ENCODE measurements around the gene PCLO.
"Not testable (repeated sequence)": the region's sequence is repeated elsewhere in the genome, so short reads cannot be mapped to it uniquely, and the experiment has no call there.

PCLO gene

GRCh38 chr7:83105948-83106347, 56.7 kb downstream of the PCLO start:
- no peaks in the 10 kb centered on the region for H3K36me3 Mint-ChIP-seq
- H3K4me3 Mint-ChIP-seq: no peak overlapping the region
- no peak overlapping the region for H3K27ac Mint-ChIP-seq
- no peaks in the 10 kb centered on the region for H3K4me1 Mint-ChIP-seq
- H3K27me3 Mint-ChIP-seq: no peaks in the 10 kb centered on the region
- peaks cover 5% of the 10 kb centered on the region for H3K9me3 Mint-ChIP-seq

- H3K9me3 Mint-ChIP-seq: no peaks in the 10 kb centered on the region
- no peaks in the 10 kb centered on the region for H3K27me3 Mint-ChIP-seq
- H3K4me3 Mint-ChIP-seq: no peak overlapping the region
- no peak overlapping the region for H3K27ac Mint-ChIP-seq
- H3K4me1 Mint-ChIP-seq: no peaks in the 10 kb centered on the region
- H3K36me3 Mint-ChIP-seq: no peaks in the 10 kb centered on the region
These were observed 57.6 kb downstream of the PCLO start for GRCh38 chr7:83105063-83105462.

GRCh38 chr7:83101530-83101929, 61.2 kb downstream of the PCLO start:
- Mint-ChIP-seq H3K27me3 (no peaks in the 10 kb centered on the region), H3K27ac (no peak overlapping the region), H3K4me1 (no peaks in the 10 kb centered on the region), H3K9me3 (no peaks in the 10 kb centered on the region), H3K4me3 (no peak overlapping the region), H3K36me3 (no peaks in the 10 kb centered on the region)

GRCh38 chr7:83096065-83096580, 66.6 kb downstream of the PCLO start:
- Mint-ChIP-seq H3K27ac (no peak overlapping the region), H3K27me3 (no peaks in the 10 kb centered on the region), H3K4me1 (no peaks in the 10 kb centered on the region), H3K4me3 (no peak overlapping the region), H3K36me3 (no peaks in the 10 kb centered on the region), H3K9me3 (peaks cover 3% of the 10 kb centered on the region)

- no peaks in the 10 kb centered on the region for H3K27me3 Mint-ChIP-seq
- H3K36me3 Mint-ChIP-seq: no peaks in the 10 kb centered on the region
- H3K4me1 Mint-ChIP-seq: no peaks in the 10 kb centered on the region
- H3K9me3 Mint-ChIP-seq: no peaks in the 10 kb centered on the region
- H3K27ac Mint-ChIP-seq: no peak overlapping the region
- H3K4me3 Mint-ChIP-seq: no peak overlapping the region
These were observed 77.4 kb downstream of the PCLO start for GRCh38 chr7:83085299-83085698.

- H3K36me3 Mint-ChIP-seq, H3K9me3 Mint-ChIP-seq, H3K27me3 Mint-ChIP-seq, H3K4me3 Mint-ChIP-seq, H3K4me1 Mint-ChIP-seq, H3K27ac Mint-ChIP-seq: not testable (repeated sequence)
These were observed 82.8 kb downstream of the PCLO start for GRCh38 chr7:83079879-83080278.

- H3K36me3 Mint-ChIP-seq: no peaks in the 10 kb centered on the region
- H3K4me1 Mint-ChIP-seq: no peaks in the 10 kb centered on the region
- no peak overlapping the region for H3K4me3 Mint-ChIP-seq
- no peaks in the 10 kb centered on the region for H3K27me3 Mint-ChIP-seq
- no peaks in the 10 kb centered on the region for H3K9me3 Mint-ChIP-seq
- no peak overlapping the region for H3K27ac Mint-ChIP-seq
These were observed 85.4 kb downstream of the PCLO start for GRCh38 chr7:83077328-83077727.

GRCh38 chr7:83072576-83073517, 89.8 kb downstream of the PCLO start:
- no peaks in the 10 kb centered on the region for H3K36me3 Mint-ChIP-seq
- no peaks in the 10 kb centered on the region for H3K27me3 Mint-ChIP-seq
- no peak overlapping the region for H3K4me3 Mint-ChIP-seq
- H3K27ac Mint-ChIP-seq: no peak overlapping the region
- peaks cover 5% of the 10 kb centered on the region for H3K9me3 Mint-ChIP-seq
- H3K4me1 Mint-ChIP-seq: no peaks in the 10 kb centered on the region

GRCh38 chr7:83065714-83066113, 97.0 kb downstream of the PCLO start:
- no peaks in the 10 kb centered on the region for H3K36me3 Mint-ChIP-seq
- H3K9me3 Mint-ChIP-seq: peaks cover 10% of the 10 kb centered on the region
- no peak overlapping the region for H3K4me3 Mint-ChIP-seq
- H3K27me3 Mint-ChIP-seq: no peaks in the 10 kb centered on the region
- no peak overlapping the region for H3K27ac Mint-ChIP-seq
- H3K4me1 Mint-ChIP-seq: no peaks in the 10 kb centered on the region

GRCh38 chr7:83060218-83060617, 102.5 kb downstream of the PCLO start:
- H3K4me1 Mint-ChIP-seq: no peaks in the 10 kb centered on the region
- H3K27me3 Mint-ChIP-seq: no peaks in the 10 kb centered on the region
- no peak overlapping the region for H3K4me3 Mint-ChIP-seq
- H3K36me3 Mint-ChIP-seq: no peaks in the 10 kb centered on the region
- H3K27ac Mint-ChIP-seq: no peak overlapping the region
- no peaks in the 10 kb centered on the region for H3K9me3 Mint-ChIP-seq

- Mint-ChIP-seq H3K9me3 (no peaks in the 10 kb centered on the region), H3K27me3 (no peaks in the 10 kb centered on the region), H3K4me1 (no peaks in the 10 kb centered on the region), H3K36me3 (no peaks in the 10 kb centered on the region), H3K4me3 (no peak overlapping the region), H3K27ac (no peak overlapping the region)
These were observed 104.0 kb downstream of the PCLO start for GRCh38 chr7:83058667-83059066.

GRCh38 chr7:83055197-83055596, 107.5 kb downstream of the PCLO start:
- Mint-ChIP-seq H3K27ac (no peak overlapping the region), H3K27me3 (no peaks in the 10 kb centered on the region), H3K9me3 (no peaks in the 10 kb centered on the region), H3K36me3 (no peaks in the 10 kb centered on the region), H3K4me1 (no peaks in the 10 kb centered on the region), H3K4me3 (no peak overlapping the region)

- Mint-ChIP-seq H3K4me1 (no peaks in the 10 kb centered on the region), H3K4me3 (no peak overlapping the region), H3K36me3 (no peaks in the 10 kb centered on the region), H3K27me3 (no peaks in the 10 kb centered on the region), H3K9me3 (no peaks in the 10 kb centered on the region), H3K27ac (no peak overlapping the region)
These were observed 108.2 kb downstream of the PCLO start for GRCh38 chr7:83054472-83054871.

GRCh38 chr7:83053965-83054364, 108.7 kb downstream of the PCLO start:
- Mint-ChIP-seq H3K9me3 (no peaks in the 10 kb centered on the region), H3K4me3 (no peak overlapping the region), H3K27ac (no peak overlapping the region)

GRCh38 chr7:83040484-83040883, 122.2 kb downstream of the PCLO start:
- Mint-ChIP-seq H3K27me3 (no peaks in the 10 kb centered on the region), H3K27ac (no peak overlapping the region), H3K36me3 (no peaks in the 10 kb centered on the region), H3K9me3 (peaks cover 10% of the 10 kb centered on the region), H3K4me1 (no peaks in the 10 kb centered on the region), H3K4me3 (no peak overlapping the region)

More at GRCh38 chr7:83053965-83054364, 108.7 kb downstream of the PCLO start:
- no peaks in the 10 kb centered on the region for H3K36me3 Mint-ChIP-seq
- no peaks in the 10 kb centered on the region for H3K4me1 Mint-ChIP-seq
- H3K27me3 Mint-ChIP-seq: no peaks in the 10 kb centered on the region

GRCh38 chr7:83038787-83039186, 123.9 kb downstream of the PCLO start:
- Mint-ChIP-seq H3K27ac (no peak overlapping the region), H3K36me3 (no peaks in the 10 kb centered on the region), H3K27me3 (no peaks in the 10 kb centered on the region), H3K4me3 (no peak overlapping the region), H3K9me3 (peaks cover 5% of the 10 kb centered on the region), H3K4me1 (no peaks in the 10 kb centered on the region)

Data from activated naive CD4-positive, alpha-beta T cell treated with anti-CD3 and anti-CD28 coated beads, Interleukin-2, amount 50 U/mL, for 24 hours (primary cell).